Measurements from ENCODE around the gene RAB37.

RAB37 gene

GRCh38 chr17:74795327-74796020 lies 58.4 kb downstream of the RAB37 start:
- DNase-seq (ENCODE audit: insufficient read length, low spot score), result no peak
- no peak for FAIRE-seq
- no peak for TF ChIP-seq CTCF (IDR thresholded peaks at IDR 0.05; ENCODE audit: insufficient read depth, missing control alignments)

GRCh38 chr17:74796211-74796610 lies 59.2 kb downstream of the RAB37 start:
- no peak for DNase-seq (ENCODE audit: insufficient read length, low spot score)
- no peak for TF ChIP-seq CTCF (IDR thresholded peaks at IDR 0.05; ENCODE audit: insufficient read depth, missing control alignments)
- no peak for FAIRE-seq

GRCh38 chr17:74796866-74797265 lies 59.8 kb downstream of the RAB37 start:
- no peak for TF ChIP-seq CTCF (IDR thresholded peaks at IDR 0.05; ENCODE audit: insufficient read depth, missing control alignments)
- FAIRE-seq (no peak), DNase-seq (ENCODE audit: insufficient read length, low spot score) (no peak)

Data from D721Med (cell line).